Tibial nerve (tissue), 4 donors: ENCODE measurements around the gene ADAM19. TPM values are rescaled to one million over a fixed set of nuclear protein-coding genes. Genes with fewer than 3 reads are reported as not detected.

Experiments used
- DNase-seq, 2 donors: peaks; one replicate each; pipeline ENCODE4 v3.0.0-alpha.2; 2019; ENCODE audit warnings: low spot score in 2 of 2
- H3K27ac ChIP-seq, 4 donors: fragments of 200-600 bp; sonication (generic) in 3 of 4; one replicate each; pipeline ENCODE4 v1.5.1; 2017 to 2019; ENCODE audit warnings: mild to moderate bottlenecking in 1 of 4
- H3K27me3 ChIP-seq, 2 donors: fragments of 200-600 bp; sonication (generic) in 1 of 2; one replicate each; pipeline versions ENCODE4 v1.5.1 to v1.6.0; 2017 to 2019
- H3K36me3 ChIP-seq, 3 donors: fragments of 200-600 bp; sonication (generic); one replicate each; pipeline ENCODE4 v1.5.1; 2018 to 2019
- H3K4me1 ChIP-seq, 4 donors: fragments of 200-600 bp; sonication (generic) in 3 of 4; one replicate each; pipeline ENCODE4 v1.5.1; 2017 to 2019
- H3K4me3 ChIP-seq, 4 donors: fragments of 200-600 bp; sonication (generic) in 3 of 4; one replicate each; pipeline ENCODE4 v1.5.1; 2017 to 2019; ENCODE audit warnings: mild to moderate bottlenecking in 1 of 4, moderate library complexity in 1 of 4
- H3K9me3 ChIP-seq, 4 donors: fragments of 200-600 bp; sonication (generic) in 3 of 4; one replicate each; pipeline ENCODE4 v1.5.1; 2017 to 2019
- EP300 ChIP-seq, 2 donors: sonication (generic); formaldehyde crosslinking; IDR thresholded peaks; one replicate each; pipeline ENCODE4 v1.6.1; 2017; ENCODE audit warnings: antibody characterized with exemption in 2 of 2, mild to moderate bottlenecking in 1 of 2
- POLR2A ChIP-seq, 2 donors: fragments of 450-650 bp; IDR thresholded peaks; one replicate each; pipeline ENCODE4 v1.6.1; 2017; ENCODE audit warnings: antibody characterized with exemption in 2 of 2, mild to moderate bottlenecking in 2 of 2, moderate library complexity in 2 of 2
- WGBS, 2 donors: methylation state at CpG; one replicate each; pipeline ENCODE4 v1.1.5; 2018; 5-methylcytosine and 5-hydroxymethylcytosine counted together
- total RNA-seq, 4 donors: library from RNA; depleted of rRNA; stranded (reverse); fragments of >200 nt; gene quantifications; one replicate each; pipeline ENCODE4 v1.1.0, GENCODE V29; 2016
- TF ChIP-seq, protein P1 (sequence below), 5 experiments: fragments of 200-600 bp in 3 of 5; fragments of 450-650 bp in 2 of 5; sonication (generic) in 3 of 5; IDR thresholded peaks; one replicate each; pipeline ENCODE4 v1.5.1; 2016 to 2019; ENCODE audit warnings: antibody characterized with exemption in 5 of 5, mild to moderate bottlenecking in 3 of 5, moderate library complexity in 2 of 5

The ADAM19 gene
- total RNA-seq, 4 donors from 2014 or later: 7.2 to 13.2 (median 9.5) TPM

DNA sequence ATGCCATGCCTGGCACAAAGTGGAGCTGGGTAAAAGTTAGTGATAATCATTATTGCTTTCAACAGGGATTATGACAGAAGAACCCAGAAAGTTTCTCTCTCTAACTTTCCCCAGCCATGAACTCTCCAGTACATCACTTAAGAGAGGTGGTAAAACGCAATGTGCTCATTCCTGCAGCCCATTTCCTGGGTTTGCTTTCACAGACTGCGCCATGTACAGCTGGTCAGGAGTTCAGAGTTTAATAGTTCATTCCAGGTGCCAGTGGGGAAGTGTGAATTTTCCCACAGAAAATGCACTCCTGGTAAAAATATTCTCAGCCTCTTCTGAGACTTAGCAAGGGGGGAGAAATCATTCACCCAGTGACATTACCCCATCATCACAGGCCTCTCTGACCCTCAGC is 35.5 kb downstream of the ADAM19 start:
- TF ChIP-seq POLR2A (IDR thresholded peaks at IDR 0.05): no peak
- TF ChIP-seq, protein P1, sequence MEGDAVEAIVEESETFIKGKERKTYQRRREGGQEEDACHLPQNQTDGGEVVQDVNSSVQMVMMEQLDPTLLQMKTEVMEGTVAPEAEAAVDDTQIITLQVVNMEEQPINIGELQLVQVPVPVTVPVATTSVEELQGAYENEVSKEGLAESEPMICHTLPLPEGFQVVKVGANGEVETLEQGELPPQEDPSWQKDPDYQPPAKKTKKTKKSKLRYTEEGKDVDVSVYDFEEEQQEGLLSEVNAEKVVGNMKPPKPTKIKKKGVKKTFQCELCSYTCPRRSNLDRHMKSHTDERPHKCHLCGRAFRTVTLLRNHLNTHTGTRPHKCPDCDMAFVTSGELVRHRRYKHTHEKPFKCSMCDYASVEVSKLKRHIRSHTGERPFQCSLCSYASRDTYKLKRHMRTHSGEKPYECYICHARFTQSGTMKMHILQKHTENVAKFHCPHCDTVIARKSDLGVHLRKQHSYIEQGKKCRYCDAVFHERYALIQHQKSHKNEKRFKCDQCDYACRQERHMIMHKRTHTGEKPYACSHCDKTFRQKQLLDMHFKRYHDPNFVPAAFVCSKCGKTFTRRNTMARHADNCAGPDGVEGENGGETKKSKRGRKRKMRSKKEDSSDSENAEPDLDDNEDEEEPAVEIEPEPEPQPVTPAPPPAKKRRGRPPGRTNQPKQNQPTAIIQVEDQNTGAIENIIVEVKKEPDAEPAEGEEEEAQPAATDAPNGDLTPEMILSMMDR (IDR thresholded peaks at IDR 0.05): no peak
- no peak for TF ChIP-seq EP300 (IDR thresholded peaks at IDR 0.05)
- H3K27me3 ChIP-seq: no peaks in the 10 kb centered on the region
- H3K27ac ChIP-seq: peak overlapping the region in 3 of 4 donors; percentile 65 to 81 (median 76)
- peaks cover 0 to 80% (median 37%) of the 10 kb centered on the region in 4 donors for H3K4me1 ChIP-seq
- H3K9me3 ChIP-seq: no peaks in the 10 kb centered on the region
- peaks cover 0 to 13% (median 4%) of the 10 kb centered on the region in 3 donors for H3K36me3 ChIP-seq
- H3K4me3 ChIP-seq: no peak overlapping the region
- WGBS, 2 donors: 86 to 91% methylated on average over 2 of the region's 2 CpGs
- DNase-seq: no peak

DNA sequence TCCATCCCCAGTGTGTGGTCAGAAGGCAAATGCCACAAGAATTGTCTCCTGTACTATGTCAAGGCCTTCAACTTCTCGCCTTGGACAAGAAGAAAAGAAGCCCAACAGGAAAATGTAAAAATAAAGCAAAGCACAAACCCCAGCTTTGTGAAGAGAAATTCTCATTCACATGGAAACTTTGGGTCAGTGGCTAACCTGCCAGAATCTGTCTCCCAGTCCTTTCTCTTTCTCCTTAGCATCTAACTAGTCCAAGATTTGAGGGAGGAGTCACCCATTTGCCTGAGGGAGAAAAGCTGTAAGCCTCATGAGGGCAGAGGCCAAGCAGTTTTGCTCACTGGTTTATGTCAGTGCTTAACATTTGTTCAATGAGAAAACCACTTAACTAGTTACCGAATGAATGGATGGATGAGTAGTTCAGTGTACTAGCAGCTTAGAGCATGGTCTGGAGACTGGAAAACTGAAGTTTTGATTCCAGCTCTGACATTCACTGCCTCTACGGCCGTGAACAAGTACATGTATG is 36.0 kb downstream of the ADAM19 start:
- H3K4me3 ChIP-seq: no peak overlapping the region
- peaks cover 0 to 13% (median 4%) of the 10 kb centered on the region in 3 donors for H3K36me3 ChIP-seq
- no peaks in the 10 kb centered on the region for H3K27me3 ChIP-seq
- no peak for DNase-seq
- no peak for TF ChIP-seq POLR2A (IDR thresholded peaks at IDR 0.05)
- TF ChIP-seq, protein P1 (IDR thresholded peaks at IDR 0.05): no peak
- H3K27ac ChIP-seq: peak overlapping the region in 3 of 4 donors; percentile 31 to 81 (median 76)
- H3K4me1 ChIP-seq: peaks cover 0 to 78% (median 31%) of the 10 kb centered on the region in 4 donors
- WGBS, 2 donors: 62 to 70% methylated on average over 4 of the region's 4 CpGs
- H3K9me3 ChIP-seq: no peaks in the 10 kb centered on the region

DNA sequence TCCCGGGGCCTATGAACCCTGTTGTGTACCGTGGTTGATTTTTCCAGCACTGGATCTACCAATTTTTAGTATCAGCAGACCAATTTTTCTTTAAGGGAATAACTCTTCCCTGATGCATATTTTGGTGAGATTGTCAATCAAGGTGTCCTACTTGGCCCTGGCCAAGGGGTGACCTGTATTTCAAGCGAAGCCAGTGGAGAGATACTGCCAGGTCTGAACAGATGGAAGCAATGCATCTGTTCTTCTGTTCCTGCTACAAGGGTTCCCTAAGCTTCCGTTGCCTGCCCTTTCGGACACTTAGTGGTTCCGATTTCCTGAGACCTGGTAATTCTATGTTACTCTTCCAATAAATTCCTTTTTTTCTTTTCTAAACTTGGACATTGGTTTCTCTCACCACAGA is 37.3 kb downstream of the ADAM19 start:
- WGBS, 2 donors: 92% methylated on average over 6 of the region's 6 CpGs
- TF ChIP-seq, protein P1 (IDR thresholded peaks at IDR 0.05): no peak
- no peak for TF ChIP-seq POLR2A (IDR thresholded peaks at IDR 0.05)
- TF ChIP-seq EP300 (IDR thresholded peaks at IDR 0.05): no peak
- Histone ChIP-seq H3K9me3 (no peaks in the 10 kb centered on the region), H3K4me3 (no peak overlapping the region), H3K27ac (peak overlapping the region in 2 of 4 donors; percentile 76 to 81), H3K27me3 (no peaks in the 10 kb centered on the region), H3K36me3 (peaks cover 0 to 13% (median 4%) of the 10 kb centered on the region in 3 donors), H3K4me1 (peaks cover 0 to 76% (median 24%) of the 10 kb centered on the region in 4 donors)
- DNase-seq: no peak

DNA sequence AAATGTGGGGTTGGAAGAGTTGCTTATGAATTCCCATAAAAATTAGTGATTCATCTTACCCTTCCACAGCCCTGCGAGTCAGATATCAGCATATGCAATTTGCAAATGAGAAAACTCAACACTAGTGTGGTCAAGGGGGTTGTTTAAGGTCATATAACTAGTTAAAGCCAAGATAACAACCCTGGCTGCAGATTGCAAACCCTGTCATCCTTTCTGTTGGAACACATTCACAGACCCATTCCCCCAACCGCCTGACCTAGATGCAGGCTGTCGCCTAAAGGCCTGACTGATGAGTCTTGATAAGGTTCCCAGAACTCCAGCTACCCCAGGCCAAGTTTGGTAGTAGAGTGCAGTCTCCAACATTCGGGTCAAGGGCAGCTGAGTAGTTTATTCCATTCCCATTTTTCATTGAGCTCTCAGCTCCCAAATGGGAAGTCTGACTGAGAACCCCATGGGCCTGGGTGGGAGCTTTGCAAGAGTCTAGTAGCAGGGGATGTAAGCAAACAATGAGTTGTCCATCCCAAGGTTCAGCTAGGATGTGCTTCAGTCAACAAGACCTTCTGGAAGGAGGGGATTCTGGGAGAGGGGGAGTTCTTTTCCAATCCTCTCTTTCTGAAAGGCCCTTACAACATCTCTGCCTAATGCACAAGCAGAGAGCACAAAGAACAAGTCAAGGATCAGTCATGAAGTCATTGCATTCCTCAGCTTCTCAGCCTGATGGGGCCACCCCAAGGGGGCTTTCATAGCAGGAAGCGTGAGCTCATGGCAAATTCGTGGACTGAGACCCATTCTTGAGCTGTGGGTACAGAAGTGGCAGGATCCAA is 40.3 kb downstream of the ADAM19 start:
- H3K4me3 ChIP-seq: no peak overlapping the region
- H3K36me3 ChIP-seq: peaks cover 0 to 13% (median 4%) of the 10 kb centered on the region in 3 donors
- no peaks in the 10 kb centered on the region for H3K9me3 ChIP-seq
- WGBS, 2 donors: 44 to 47% methylated on average over 6 of the region's 6 CpGs
- H3K27me3 ChIP-seq: no peaks in the 10 kb centered on the region
- peak overlapping the region in 3 of 4 donors; percentile 10 to 80 (median 74) for H3K27ac ChIP-seq
- TF ChIP-seq POLR2A (IDR thresholded peaks at IDR 0.05) (no peak), EP300 (IDR thresholded peaks at IDR 0.05) (peak in 1 of 2 donors; percentile 28)
- TF ChIP-seq, protein P1 (IDR thresholded peaks at IDR 0.05): no peak
- H3K4me1 ChIP-seq: peaks cover 0 to 58% (median 7%) of the 10 kb centered on the region in 4 donors
- DNase-seq: no peak

DNA sequence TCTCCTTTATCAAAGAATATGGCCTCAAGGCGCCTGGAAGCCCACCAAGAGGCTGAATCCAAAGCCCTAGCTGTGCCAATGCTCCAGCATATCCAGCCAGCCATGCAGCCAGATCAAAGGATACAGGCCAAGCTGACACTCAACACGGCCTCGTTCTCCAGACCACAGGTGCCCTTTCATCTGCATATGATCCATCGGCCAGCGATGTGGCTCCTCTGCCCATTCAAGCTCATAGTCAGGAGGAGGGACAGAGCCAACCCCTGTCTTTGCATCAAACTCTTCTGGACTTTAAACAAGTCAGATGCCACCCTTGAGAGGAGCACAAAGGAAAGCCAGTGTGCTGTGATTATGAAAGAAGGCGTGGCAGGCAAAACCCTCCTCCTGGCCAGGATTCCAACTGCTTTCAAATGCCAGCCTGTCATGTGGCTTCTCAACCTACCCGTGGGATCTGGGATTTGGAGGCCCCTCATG is 42.5 kb downstream of the ADAM19 start:
- no peak for TF ChIP-seq POLR2A (IDR thresholded peaks at IDR 0.05)
- TF ChIP-seq, protein P1 (IDR thresholded peaks at IDR 0.05): no peak
- peak in 1 of 2 donors; percentile 50 for TF ChIP-seq EP300 (IDR thresholded peaks at IDR 0.05)
- WGBS, 2 donors: 56 to 59% methylated on average over 7 of the region's 7 CpGs
- H3K27ac ChIP-seq: peak overlapping the region; percentile 25 to 78 (median 60)
- no peaks in the 10 kb centered on the region for H3K27me3 ChIP-seq
- H3K36me3 ChIP-seq: peaks cover 0 to 13% (median 4%) of the 10 kb centered on the region in 3 donors
- H3K4me3 ChIP-seq: no peak overlapping the region
- H3K4me1 ChIP-seq: peaks cover 0 to 52% (median 4%) of the 10 kb centered on the region in 4 donors
- no peak for DNase-seq
- H3K9me3 ChIP-seq: no peaks in the 10 kb centered on the region
